WTC11 (cell line): Measurements from ENCODE around the gene CACNA1F.

ENCODE experiments used
- ATF2 ChIP-seq: sonication (generic); formaldehyde crosslinking; IDR thresholded peaks from 2 replicates; pipeline ENCODE4 v1.8.1; 2022; ENCODE audit warnings: low read depth, missing genetic modification reagents, borderline replicate concordance
- CTCF ChIP-seq: fragments of 200-600 bp; IDR thresholded peaks from 2 replicates; pipeline ENCODE4 v1.8.0; 2022; ENCODE audit warnings: antibody characterized with exemption
- ELF4 ChIP-seq: sonication (generic); formaldehyde crosslinking; IDR thresholded peaks from 2 replicates; pipeline ENCODE4 v1.8.1; 2022; ENCODE audit warnings: low read depth, mild to moderate bottlenecking, moderate library complexity, missing genetic modification reagents
- ESRRA ChIP-seq: sonication (generic); formaldehyde crosslinking; IDR thresholded peaks from 2 replicates; pipeline ENCODE4 v1.8.1; 2022; ENCODE audit warnings: mild to moderate bottlenecking, missing genetic modification reagents, borderline replicate concordance
- ETV6 ChIP-seq: sonication (generic); formaldehyde crosslinking; IDR thresholded peaks from 2 replicates; pipeline ENCODE4 v1.8.1; 2022; ENCODE audit warnings: mild to moderate bottlenecking, missing genetic modification reagents
- FOXJ3 ChIP-seq: sonication (generic); formaldehyde crosslinking; IDR thresholded peaks from 2 replicates; pipeline ENCODE4 v1.9.0; 2021; ENCODE audit warnings: missing genetic modification reagents, mild to moderate bottlenecking, borderline replicate concordance
- JUN ChIP-seq: sonication (generic); formaldehyde crosslinking; IDR thresholded peaks from 2 replicates; pipeline ENCODE4 v1.8.0; 2023; ENCODE audit warnings: mild to moderate bottlenecking, missing genetic modification reagents
- MXD4 ChIP-seq: fragments of 250-450 bp; sonication (Bioruptor Pico); IDR thresholded peaks from 2 replicates; pipeline ENCODE4 v1.8.0; 2021; ENCODE audit warnings: mild to moderate bottlenecking, moderate library complexity, borderline replicate concordance
- PRDM15 ChIP-seq: sonication (generic); formaldehyde crosslinking; IDR thresholded peaks from 2 replicates; pipeline ENCODE4 v1.8.0; 2022; ENCODE audit warnings: missing genetic modification reagents
- PRRX2 ChIP-seq: fragments of 250-450 bp; sonication (Bioruptor Pico); IDR thresholded peaks from 2 replicates; pipeline ENCODE4 v1.8.0; 2021; ENCODE audit warnings: mild to moderate bottlenecking
- ZBTB21 ChIP-seq: sonication (generic); formaldehyde crosslinking; IDR thresholded peaks from 2 replicates; pipeline ENCODE4 v1.8.1; 2023; ENCODE audit warnings: mild to moderate bottlenecking, missing genetic modification reagents, borderline replicate concordance
- TF ChIP-seq, protein P1 (sequence below): sonication (generic); formaldehyde crosslinking; IDR thresholded peaks from 2 replicates; pipeline ENCODE4 v1.8.1; 2023; ENCODE audit warnings: mild to moderate bottlenecking, moderate library complexity, missing genetic modification reagents

DNA sequence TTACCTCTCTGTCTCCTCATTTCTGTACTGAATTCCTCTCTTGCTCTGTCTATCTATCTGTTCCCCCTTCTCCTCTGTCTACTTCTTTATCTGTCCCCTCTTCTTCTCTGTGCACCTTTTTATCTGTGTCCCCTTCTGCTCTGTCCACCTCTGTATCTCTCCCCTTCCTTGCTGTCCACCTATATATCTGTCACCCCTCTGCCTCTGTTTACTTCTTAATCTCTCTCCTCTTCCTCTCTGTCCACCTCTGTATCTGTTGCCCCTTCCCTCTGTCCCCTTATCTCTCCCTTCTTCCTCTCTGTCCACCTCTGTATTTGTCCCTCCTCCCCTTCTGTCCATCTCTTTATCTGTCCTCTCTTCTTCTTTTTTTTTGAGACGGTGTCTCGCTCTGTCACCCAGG, 11.1 kb upstream of the CACNA1F start:
- no peak for TF ChIP-seq ELF4 (CRISPR knock-in tag)
- TF ChIP-seq JUN, result no peak
- TF ChIP-seq ZBTB21 (CRISPR knock-in tag), result no peak
- no peak for TF ChIP-seq ESRRA (CRISPR knock-in tag)
- TF ChIP-seq FOXJ3 (CRISPR knock-in tag), result no peak
- no peak for TF ChIP-seq PRRX2 (CRISPR knock-in tag)
- TF ChIP-seq PRDM15, result no peak
- TF ChIP-seq, protein P1, sequence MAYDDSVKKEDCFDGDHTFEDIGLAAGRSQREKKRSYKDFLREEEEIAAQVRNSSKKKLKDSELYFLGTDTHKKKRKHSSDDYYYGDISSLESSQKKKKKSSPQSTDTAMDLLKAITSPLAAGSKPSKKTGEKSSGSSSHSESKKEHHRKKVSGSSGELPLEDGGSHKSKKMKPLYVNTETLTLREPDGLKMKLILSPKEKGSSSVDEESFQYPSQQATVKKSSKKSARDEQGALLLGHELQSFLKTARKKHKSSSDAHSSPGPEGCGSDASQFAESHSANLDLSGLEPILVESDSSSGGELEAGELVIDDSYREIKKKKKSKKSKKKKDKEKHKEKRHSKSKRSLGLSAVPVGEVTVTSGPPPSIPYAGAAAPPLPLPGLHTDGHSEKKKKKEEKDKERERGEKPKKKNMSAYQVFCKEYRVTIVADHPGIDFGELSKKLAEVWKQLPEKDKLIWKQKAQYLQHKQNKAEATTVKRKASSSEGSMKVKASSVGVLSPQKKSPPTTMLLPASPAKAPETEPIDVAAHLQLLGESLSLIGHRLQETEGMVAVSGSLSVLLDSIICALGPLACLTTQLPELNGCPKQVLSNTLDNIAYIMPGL (CRISPR knock-in tag), result no peak
- no peak for TF ChIP-seq ETV6
- no peak for TF ChIP-seq ATF2 (CRISPR knock-in tag)
- no peak for TF ChIP-seq CTCF
- no peak for TF ChIP-seq MXD4 (CRISPR knock-in tag)
